Progenitor cell of endocrine pancreas (in vitro differentiated cells): ENCODE results near the gene MAGEB6. TPM values are rescaled to one million over a fixed set of nuclear protein-coding genes. Genes with fewer than 3 reads are reported as not detected.
"Not testable (repeated sequence)": the region's sequence is repeated elsewhere in the genome, so short reads cannot be mapped to it uniquely, and the experiment has no call there.

Source experiments
- DNase-seq: peaks from one replicate; pipeline ENCODE4 v3.0.0; 2021; ENCODE audit warnings: low spot score; ENCODE audit not compliant: unreplicated experiment
- H3K27ac Mint-ChIP-seq: 2 replicates; pipeline ENCODE4 v1.8.0; 2021; ENCODE audit warnings: mild to moderate bottlenecking, moderate library complexity, mixed read lengths
- H3K27me3 Mint-ChIP-seq: 2 replicates; pipeline ENCODE4 v1.8.0; 2021; ENCODE audit warnings: mixed read lengths
- H3K36me3 Mint-ChIP-seq: 2 replicates; pipeline ENCODE4 v1.8.0; 2022; ENCODE audit warnings: mixed read lengths; ENCODE audit not compliant: insufficient read depth
- H3K4me1 Mint-ChIP-seq: 2 replicates; pipeline ENCODE4 v1.8.0; 2021; ENCODE audit warnings: low read depth, mixed read lengths
- H3K4me3 Mint-ChIP-seq: 2 replicates; pipeline ENCODE4 v1.8.0; 2021; ENCODE audit warnings: low read depth, mild to moderate bottlenecking, moderate library complexity, mixed read lengths
- H3K9me3 Mint-ChIP-seq: 2 replicates; pipeline ENCODE4 v1.8.0; 2021; ENCODE audit warnings: low read depth, mixed read lengths
- CTCF ChIP-seq: fragments of 200-600 bp; sonication (generic); IDR thresholded peaks from one replicate; pipeline ENCODE4 v1.5.0; 2021; ENCODE audit warnings: antibody characterized with exemption, mild to moderate bottlenecking; ENCODE audit not compliant: unreplicated experiment
- long read RNA-seq: library from polyadenylated mRNA; unstranded; transcript quantifications from one replicate; pipeline ENCODE4 v2.0.0, GENCODE V29; 2020
- total RNA-seq: library from RNA; stranded (reverse); gene quantifications from 2 replicates; pipeline ENCODE4 v1.2.1, GENCODE V29; 2021

The MAGEB6 gene
- not detected in 2 replicates for total RNA-seq
- long read RNA-seq: 0 reads

- no peaks in the 10 kb centered on the region for H3K36me3 Mint-ChIP-seq
- H3K9me3 Mint-ChIP-seq: peaks cover 17% of the 10 kb centered on the region
- H3K27me3 Mint-ChIP-seq: no peaks in the 10 kb centered on the region
- no peaks in the 10 kb centered on the region for H3K4me1 Mint-ChIP-seq
- no peak for TF ChIP-seq CTCF
- no peak within 1 kb of the TSS for H3K4me3 Mint-ChIP-seq
- H3K27ac Mint-ChIP-seq: no peak within 1 kb of the TSS
- DNase-seq: no peak
Measured at GRCh38 chrX:26192204-26192603, at the start of gene MAGEB6. Gene MAGEB6 (plus strand): TSS chrX:26192440. CDS start chrX:26193847, 1,407 bp downstream.

- peaks cover 22% of the 10 kb centered on the region for H3K9me3 Mint-ChIP-seq
- no peak for DNase-seq
- H3K27ac Mint-ChIP-seq: no peak overlapping the region
- no peaks in the 10 kb centered on the region for H3K27me3 Mint-ChIP-seq
- TF ChIP-seq CTCF: no peak
- H3K4me3 Mint-ChIP-seq: no peak overlapping the region
- no peaks in the 10 kb centered on the region for H3K36me3 Mint-ChIP-seq
- H3K4me1 Mint-ChIP-seq: peaks cover 3% of the 10 kb centered on the region
Measured at GRCh38 chrX:26146024-26146423, 46.2 kb upstream of the MAGEB6 start.

- Mint-ChIP-seq H3K4me3 (no peak within 1 kb of the TSS), H3K36me3 (no peaks in the 10 kb centered on the region), H3K9me3 (peaks cover 11% of the 10 kb centered on the region), H3K27ac (no peak within 1 kb of the TSS), H3K4me1 (no peaks in the 10 kb centered on the region), H3K27me3 (no peaks in the 10 kb centered on the region)
- DNase-seq: no peak
- TF ChIP-seq CTCF: no peak
Measured at GRCh38 chrX:26160301-26160700, 31.9 kb upstream of the MAGEB6 start, which contains the start of gene MAGEB6B. Gene MAGEB6B (plus strand): TSS chrX:26160601. CDS start chrX:26160601, 0 bp downstream.

- H3K4me1 Mint-ChIP-seq: peaks cover 2% of the 10 kb centered on the region
- H3K36me3 Mint-ChIP-seq: peaks cover 2% of the 10 kb centered on the region
- no peak for TF ChIP-seq CTCF
- no peak for DNase-seq
- no peak overlapping the region for H3K27ac Mint-ChIP-seq
- no peaks in the 10 kb centered on the region for H3K27me3 Mint-ChIP-seq
- H3K4me3 Mint-ChIP-seq: no peak overlapping the region
- peaks cover 39% of the 10 kb centered on the region for H3K9me3 Mint-ChIP-seq
Measured at GRCh38 chrX:26203561-26203960, 11.3 kb downstream of the MAGEB6 start.

GRCh38 chrX:26204717-26205116, 12.5 kb downstream of the MAGEB6 start:
- not testable (repeated sequence) for H3K4me1 Mint-ChIP-seq, H3K4me3 Mint-ChIP-seq, DNase-seq, H3K36me3 Mint-ChIP-seq, H3K27ac Mint-ChIP-seq, H3K27me3 Mint-ChIP-seq
- H3K9me3 Mint-ChIP-seq: peaks cover 37% of the 10 kb centered on the region

GRCh38 chrX:26208012-26208411, 15.8 kb downstream of the MAGEB6 start:
- no peak for TF ChIP-seq CTCF
- Mint-ChIP-seq H3K4me3 (no peak overlapping the region), H3K27ac (no peak overlapping the region), H3K4me1 (peaks cover 2% of the 10 kb centered on the region), H3K9me3 (peaks cover 12% of the 10 kb centered on the region), H3K36me3 (peaks cover 2% of the 10 kb centered on the region), H3K27me3 (no peaks in the 10 kb centered on the region)
- no peak for DNase-seq
